Measurements from ENCODE around the gene EDIL3. TPM values are rescaled to one million over a fixed set of nuclear protein-coding genes. Genes with fewer than 3 reads are reported as not detected.

Gene EDIL3
- total RNA-seq, 1 experiment from 2014 or later: 7.2 TPM

DNA sequence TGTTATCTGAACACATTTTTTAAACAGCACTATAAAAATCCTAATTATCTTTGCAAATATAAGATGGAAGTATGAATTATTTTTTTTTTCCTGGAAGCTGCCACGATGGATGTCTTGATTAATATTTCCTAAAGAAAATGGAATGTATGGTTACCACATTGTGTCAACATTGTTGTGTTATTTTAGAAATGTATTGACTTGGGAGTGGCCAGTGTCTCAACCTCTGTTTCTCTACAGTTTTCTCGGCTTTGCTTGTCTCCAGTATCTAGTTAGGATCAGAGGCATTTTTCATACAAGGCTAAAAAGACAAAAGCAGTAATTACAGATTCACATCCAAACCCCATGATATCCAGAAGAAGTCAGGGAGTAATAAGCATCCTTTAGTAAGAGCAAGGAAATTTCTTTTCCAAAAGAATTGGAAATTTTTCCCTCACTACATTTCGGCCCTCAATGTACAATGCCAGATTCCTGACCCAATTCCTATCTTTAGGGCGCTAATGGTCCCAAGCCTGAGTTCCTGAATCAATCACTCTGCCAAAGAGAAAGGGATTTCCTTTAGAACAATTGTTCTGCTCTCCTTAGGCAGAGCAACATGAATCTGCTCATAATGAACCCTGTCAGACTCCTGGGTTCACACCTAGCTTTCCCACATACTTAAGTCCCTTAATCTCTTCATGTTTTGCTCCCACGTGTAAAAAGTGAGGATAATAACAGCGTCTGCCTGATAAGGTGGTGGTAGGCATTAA lies 111.7 kb downstream of the EDIL3 start:
- Histone ChIP-seq H2AFZ (no peak overlapping the region), H3K36me3 (ENCODE audit: low read depth) (no peaks in the 10 kb centered on the region), H3K9me3 (ENCODE audit: insufficient read depth, low read depth) (peaks cover 2% of the 10 kb centered on the region; the same call in 1 of the 2 replicates), H4K20me1 (ENCODE audit: insufficient read depth) (no peaks in the 10 kb centered on the region), H3K9me2 (ENCODE audit: insufficient read depth) (no peaks in the 10 kb centered on the region), H3K27me3 (ENCODE audit: insufficient read depth, low read depth) (no peaks in the 10 kb centered on the region), H3K4me2 (no peak overlapping the region), H3K4me3 (no peak overlapping the region), H3K79me2 (ENCODE audit: low read depth) (no peaks in the 10 kb centered on the region), H3K27ac (no peak overlapping the region), H3F3A (ENCODE audit: insufficient read depth, low read depth) (no peaks in the 10 kb centered on the region), H3K4me1 (replicated peaks; ENCODE audit: insufficient read depth) (no peaks in the 10 kb centered on the region)
- no peak for DNase-seq
- BruUV-seq (replicated peaks): no TSS peak
- intact Hi-C loops (cut with micrococcal nuclease; ENCODE audit: unreplicated experiment): no loop called here
- ChIA-PET CTCF (no interaction called here), POLR2A (ENCODE audit: unreplicated experiment) (no interaction called here)
- TF ChIP-seq EZH2 (IDR thresholded peaks at IDR 0.05; ENCODE audit: low read depth) (no peak), CTCF (conservative IDR thresholded peaks at IDR 0.05) (no peak)

- Histone ChIP-seq H3K4me1 (replicated peaks; ENCODE audit: insufficient read depth) (no peaks in the 10 kb centered on the region), H2AFZ (no peak overlapping the region), H3K9me2 (ENCODE audit: insufficient read depth) (no peaks in the 10 kb centered on the region), H3K27ac (no peak overlapping the region), H3K4me3 (no peak overlapping the region), H3K4me2 (no peak overlapping the region), H3F3A (ENCODE audit: insufficient read depth, low read depth) (no peaks in the 10 kb centered on the region), H3K79me2 (ENCODE audit: low read depth) (no peaks in the 10 kb centered on the region), H3K9me3 (ENCODE audit: insufficient read depth, low read depth) (no peaks in the 10 kb centered on the region), H3K27me3 (ENCODE audit: insufficient read depth, low read depth) (no peaks in the 10 kb centered on the region), H4K20me1 (ENCODE audit: insufficient read depth) (no peaks in the 10 kb centered on the region), H3K36me3 (ENCODE audit: low read depth) (no peaks in the 10 kb centered on the region)
- no peak for DNase-seq
- ChIA-PET CTCF (no interaction called here), POLR2A (ENCODE audit: unreplicated experiment) (no interaction called here)
- no TSS peak for BruUV-seq (replicated peaks)
- intact Hi-C loops (cut with micrococcal nuclease; ENCODE audit: unreplicated experiment): no loop called here
- no peak for TF ChIP-seq EZH2 (IDR thresholded peaks at IDR 0.05; ENCODE audit: low read depth)
- no peak for TF ChIP-seq CTCF (conservative IDR thresholded peaks at IDR 0.05)
Measured at GRCh38 chr5:84265739-84266550, 118.7 kb downstream of the EDIL3 start.

- Histone ChIP-seq H3K9me3 (ENCODE audit: insufficient read depth, low read depth) (no peaks in the 10 kb centered on the region), H3K36me3 (ENCODE audit: low read depth) (no peaks in the 10 kb centered on the region), H3K4me3 (no peak overlapping the region), H3K4me2 (no peak overlapping the region), H3K4me1 (replicated peaks; ENCODE audit: insufficient read depth) (no peaks in the 10 kb centered on the region), H3K9me2 (ENCODE audit: insufficient read depth) (no peaks in the 10 kb centered on the region), H3K27ac (no peak overlapping the region), H3K79me2 (ENCODE audit: low read depth) (no peaks in the 10 kb centered on the region), H3F3A (ENCODE audit: insufficient read depth, low read depth) (no peaks in the 10 kb centered on the region), H2AFZ (no peak overlapping the region), H4K20me1 (ENCODE audit: insufficient read depth) (no peaks in the 10 kb centered on the region), H3K27me3 (ENCODE audit: insufficient read depth, low read depth) (no peaks in the 10 kb centered on the region)
- POLR2A ChIA-PET (ENCODE audit: unreplicated experiment): no interaction called here
- intact Hi-C loops (cut with micrococcal nuclease; ENCODE audit: unreplicated experiment): no loop called here
- BruUV-seq (replicated peaks): no TSS peak
- no peak for TF ChIP-seq EZH2 (IDR thresholded peaks at IDR 0.05; ENCODE audit: low read depth)
- TF ChIP-seq CTCF (conservative IDR thresholded peaks at IDR 0.05): no peak
- CTCF ChIA-PET: no interaction called here
- no peak for DNase-seq
Measured at GRCh38 chr5:84265130-84265529, 119.5 kb downstream of the EDIL3 start.
